ENCODE measurements around the gene CFAP46.

CFAP46 gene

DNA sequence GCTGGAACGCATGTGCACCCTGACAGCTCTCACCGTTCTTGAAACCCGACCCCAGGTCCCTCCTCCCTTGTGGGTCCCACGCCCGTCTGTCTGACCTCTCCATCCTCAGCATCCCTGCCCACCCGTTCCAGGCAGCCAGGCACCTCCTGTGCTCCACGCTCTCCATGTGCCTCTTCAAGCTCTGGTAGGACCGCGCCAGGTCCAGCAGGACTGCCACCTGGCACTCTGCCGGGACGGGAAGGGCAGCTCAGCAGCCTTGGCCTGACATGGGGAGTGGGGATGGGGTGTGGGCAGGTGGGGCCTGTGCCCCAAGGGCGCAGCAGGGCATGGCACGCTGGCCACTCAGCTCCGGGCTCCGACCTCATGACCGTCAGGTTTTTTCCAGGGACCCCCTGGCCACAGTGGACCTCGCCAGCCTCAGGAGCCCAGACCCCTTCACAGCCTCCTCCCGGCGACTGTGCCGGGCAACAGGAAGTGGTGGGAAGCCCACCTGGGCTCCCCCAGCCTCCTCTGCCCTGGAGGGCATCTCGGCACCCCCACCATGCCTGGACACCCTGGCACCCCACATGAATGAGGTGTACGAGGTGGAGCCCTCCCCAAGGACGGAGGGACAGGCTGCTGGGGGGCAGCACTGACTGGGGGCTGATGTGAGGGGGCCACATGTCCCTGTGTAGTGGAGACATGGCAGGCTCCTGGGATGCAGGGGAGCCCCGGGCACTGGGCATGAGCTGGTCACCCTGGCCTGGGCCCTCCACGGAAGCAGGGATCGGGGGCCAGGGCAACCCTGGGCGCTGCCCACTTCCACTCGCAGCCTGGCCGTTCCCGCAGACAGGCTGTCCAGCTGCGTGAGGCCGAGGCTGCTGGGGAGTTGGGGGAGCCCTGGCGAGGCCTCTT lies 131.3 kb downstream of the CFAP46 start:
- no peak for ATAC-seq
- TF ChIP-seq ARNTL (CRISPR knock-in tag; IDR thresholded peaks at IDR 0.05; ENCODE audit: borderline replicate concordance, low read depth) (no peak), SNAI2 (CRISPR knock-in tag; IDR thresholded peaks at IDR 0.05) (no peak), TOX (CRISPR knock-in tag; IDR thresholded peaks at IDR 0.05; ENCODE audit: borderline replicate concordance) (no peak), ZNF8 (CRISPR knock-in tag; IDR thresholded peaks at IDR 0.05) (no peak), PPARA (CRISPR knock-in tag; IDR thresholded peaks at IDR 0.05; ENCODE audit: borderline replicate concordance) (no peak), BACH2 (CRISPR knock-in tag; IDR thresholded peaks at IDR 0.05; ENCODE audit: borderline replicate concordance) (no peak)
- TF ChIP-seq, protein P1, sequence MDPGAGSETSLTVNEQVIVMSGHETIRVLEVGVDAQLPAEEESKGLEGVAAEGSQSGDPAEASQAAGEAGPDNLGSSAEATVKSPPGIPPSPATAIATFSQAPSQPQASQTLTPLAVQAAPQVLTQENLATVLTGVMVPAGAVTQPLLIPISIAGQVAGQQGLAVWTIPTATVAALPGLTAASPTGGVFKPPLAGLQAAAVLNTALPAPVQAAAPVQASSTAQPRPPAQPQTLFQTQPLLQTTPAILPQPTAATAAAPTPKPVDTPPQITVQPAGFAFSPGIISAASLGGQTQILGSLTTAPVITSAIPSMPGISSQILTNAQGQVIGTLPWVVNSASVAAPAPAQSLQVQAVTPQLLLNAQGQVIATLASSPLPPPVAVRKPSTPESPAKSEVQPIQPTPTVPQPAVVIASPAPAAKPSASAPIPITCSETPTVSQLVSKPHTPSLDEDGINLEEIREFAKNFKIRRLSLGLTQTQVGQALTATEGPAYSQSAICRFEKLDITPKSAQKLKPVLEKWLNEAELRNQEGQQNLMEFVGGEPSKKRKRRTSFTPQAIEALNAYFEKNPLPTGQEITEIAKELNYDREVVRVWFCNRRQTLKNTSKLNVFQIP (CRISPR knock-in tag; IDR thresholded peaks at IDR 0.05; ENCODE audit: borderline replicate concordance, low read depth): no peak

DNA sequence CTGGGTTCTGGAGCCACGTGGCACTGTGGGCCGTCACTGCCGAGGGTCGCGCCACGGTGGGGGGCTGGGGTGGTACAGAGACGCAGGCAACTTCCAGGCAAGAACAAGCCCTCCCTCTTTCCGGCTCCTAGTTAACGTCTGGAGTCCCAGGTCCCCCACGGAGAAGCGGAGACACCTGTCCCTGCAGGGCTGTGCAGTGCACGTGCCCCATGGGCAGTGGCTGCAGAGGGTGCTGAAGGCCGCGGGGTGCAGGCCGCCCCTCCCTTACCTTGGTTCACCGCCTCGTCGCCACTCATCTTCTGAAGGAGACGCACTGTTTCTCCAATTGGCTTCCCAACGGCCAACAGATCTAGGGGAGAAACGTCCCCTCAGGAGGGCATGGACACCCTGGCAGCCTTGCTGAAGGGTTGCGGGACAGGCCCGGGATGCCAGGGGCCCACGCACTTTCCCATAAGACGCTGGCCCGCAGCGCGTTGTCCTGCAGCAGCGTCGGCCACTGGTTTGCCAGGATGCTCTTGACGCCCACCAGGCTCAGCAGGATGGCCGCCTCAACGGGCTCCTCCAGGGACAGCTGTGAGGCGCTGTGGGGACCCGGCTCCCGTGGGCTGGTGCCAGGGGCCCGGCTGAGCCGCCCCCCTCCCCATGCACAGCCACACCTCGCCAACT lies 132.1 kb downstream of the CFAP46 start:
- ATAC-seq: no peak
- TF ChIP-seq ZFP30 (CRISPR knock-in tag; IDR thresholded peaks at IDR 0.05) (no peak), ZNF8 (CRISPR knock-in tag; IDR thresholded peaks at IDR 0.05) (no peak), ZNF70 (CRISPR knock-in tag; IDR thresholded peaks at IDR 0.05) (no peak), OSR1 (CRISPR knock-in tag; IDR thresholded peaks at IDR 0.05) (no peak), ZFP3 (CRISPR knock-in tag; IDR thresholded peaks at IDR 0.05) (no peak), GLIS3 (CRISPR knock-in tag; IDR thresholded peaks at IDR 0.05) (no peak), CSDC2 (CRISPR knock-in tag; IDR thresholded peaks at IDR 0.05) (no peak), ESRRG (CRISPR knock-in tag; IDR thresholded peaks at IDR 0.05) (no peak), ZNF565 (CRISPR knock-in tag; conservative IDR thresholded peaks at IDR 0.05; ENCODE audit: low read depth) (no peak), TCF4 (CRISPR knock-in tag; IDR thresholded peaks at IDR 0.05; ENCODE audit: borderline replicate concordance) (no peak), SNAI2 (CRISPR knock-in tag; IDR thresholded peaks at IDR 0.05) (no peak), TOX (CRISPR knock-in tag; IDR thresholded peaks at IDR 0.05; ENCODE audit: borderline replicate concordance) (no peak), RARB (CRISPR knock-in tag; IDR thresholded peaks at IDR 0.05) (no peak), ZC3H10 (CRISPR knock-in tag; IDR thresholded peaks at IDR 0.05) (no peak), BACH2 (CRISPR knock-in tag; IDR thresholded peaks at IDR 0.05; ENCODE audit: borderline replicate concordance) (no peak), ARNTL (CRISPR knock-in tag; IDR thresholded peaks at IDR 0.05; ENCODE audit: borderline replicate concordance, low read depth) (no peak)
- TF ChIP-seq, protein P1 (CRISPR knock-in tag; IDR thresholded peaks at IDR 0.05; ENCODE audit: borderline replicate concordance, low read depth): no peak
- TF ChIP-seq, protein P2, sequence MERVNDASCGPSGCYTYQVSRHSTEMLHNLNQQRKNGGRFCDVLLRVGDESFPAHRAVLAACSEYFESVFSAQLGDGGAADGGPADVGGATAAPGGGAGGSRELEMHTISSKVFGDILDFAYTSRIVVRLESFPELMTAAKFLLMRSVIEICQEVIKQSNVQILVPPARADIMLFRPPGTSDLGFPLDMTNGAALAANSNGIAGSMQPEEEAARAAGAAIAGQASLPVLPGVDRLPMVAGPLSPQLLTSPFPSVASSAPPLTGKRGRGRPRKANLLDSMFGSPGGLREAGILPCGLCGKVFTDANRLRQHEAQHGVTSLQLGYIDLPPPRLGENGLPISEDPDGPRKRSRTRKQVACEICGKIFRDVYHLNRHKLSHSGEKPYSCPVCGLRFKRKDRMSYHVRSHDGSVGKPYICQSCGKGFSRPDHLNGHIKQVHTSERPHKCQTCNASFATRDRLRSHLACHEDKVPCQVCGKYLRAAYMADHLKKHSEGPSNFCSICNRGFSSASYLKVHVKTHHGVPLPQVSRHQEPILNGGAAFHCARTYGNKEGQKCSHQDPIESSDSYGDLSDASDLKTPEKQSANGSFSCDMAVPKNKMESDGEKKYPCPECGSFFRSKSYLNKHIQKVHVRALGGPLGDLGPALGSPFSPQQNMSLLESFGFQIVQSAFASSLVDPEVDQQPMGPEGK (CRISPR knock-in tag; IDR thresholded peaks at IDR 0.05; ENCODE audit: borderline replicate concordance): no peak
- TF ChIP-seq, protein P3, sequence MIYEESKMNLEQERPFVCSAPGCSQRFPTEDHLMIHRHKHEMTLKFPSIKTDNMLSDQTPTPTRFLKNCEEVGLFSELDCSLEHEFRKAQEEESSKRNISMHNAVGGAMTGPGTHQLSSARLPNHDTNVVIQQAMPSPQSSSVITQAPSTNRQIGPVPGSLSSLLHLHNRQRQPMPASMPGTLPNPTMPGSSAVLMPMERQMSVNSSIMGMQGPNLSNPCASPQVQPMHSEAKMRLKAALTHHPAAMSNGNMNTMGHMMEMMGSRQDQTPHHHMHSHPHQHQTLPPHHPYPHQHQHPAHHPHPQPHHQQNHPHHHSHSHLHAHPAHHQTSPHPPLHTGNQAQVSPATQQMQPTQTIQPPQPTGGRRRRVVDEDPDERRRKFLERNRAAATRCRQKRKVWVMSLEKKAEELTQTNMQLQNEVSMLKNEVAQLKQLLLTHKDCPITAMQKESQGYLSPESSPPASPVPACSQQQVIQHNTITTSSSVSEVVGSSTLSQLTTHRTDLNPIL (CRISPR knock-in tag; IDR thresholded peaks at IDR 0.05; ENCODE audit: low read depth): no peak
- TF ChIP-seq, protein P4, sequence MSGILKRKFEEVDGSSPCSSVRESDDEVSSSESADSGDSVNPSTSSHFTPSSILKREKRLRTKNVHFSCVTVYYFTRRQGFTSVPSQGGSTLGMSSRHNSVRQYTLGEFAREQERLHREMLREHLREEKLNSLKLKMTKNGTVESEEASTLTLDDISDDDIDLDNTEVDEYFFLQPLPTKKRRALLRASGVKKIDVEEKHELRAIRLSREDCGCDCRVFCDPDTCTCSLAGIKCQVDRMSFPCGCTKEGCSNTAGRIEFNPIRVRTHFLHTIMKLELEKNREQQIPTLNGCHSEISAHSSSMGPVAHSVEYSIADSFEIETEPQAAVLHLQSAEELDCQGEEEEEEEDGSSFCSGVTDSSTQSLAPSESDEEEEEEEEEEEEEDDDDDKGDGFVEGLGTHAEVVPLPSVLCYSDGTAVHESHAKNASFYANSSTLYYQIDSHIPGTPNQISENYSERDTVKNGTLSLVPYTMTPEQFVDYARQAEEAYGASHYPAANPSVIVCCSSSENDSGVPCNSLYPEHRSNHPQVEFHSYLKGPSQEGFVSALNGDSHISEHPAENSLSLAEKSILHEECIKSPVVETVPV (CRISPR knock-in tag; IDR thresholded peaks at IDR 0.05): no peak

All from SK-N-SH treated with all-trans-retinoic acid at 6 μM for 48 hours (cell line).